ENCODE data around the gene UBR2. TPM values are rescaled to one million over a fixed set of nuclear protein-coding genes. Genes with fewer than 3 reads are reported as not detected.
A peak's percentile ranks its signal among the peaks of the same experiment; 100 is the strongest.

UBR2 gene
- total and polyA plus RNA-seq, 2 of the 13 experiments (the other 11 are each of a cell fraction or from before 2014, with no cell fraction given): 17.6 to 29.3 TPM

GRCh38 chr6:42565823-42566613 lies 2.2 kb downstream of the UBR2 start:
- ATAC-seq (no peak), FAIRE-seq (no peak), DNase-seq (ENCODE audit: low spot score) (no peak)
- Histone ChIP-seq H3K27me3 (ENCODE audit: control insufficient read depth in 1 of 2, insufficient read depth in 2 of 2, low read length in 2 of 2) (peaks cover 0 to 5% of the 10 kb centered on the region in 2 experiments; a peak in 1 of 5 replicates), H3K9ac (ENCODE audit: insufficient read depth, low read depth, low read length) (peak overlapping the region; percentile 93), H3K36me3 (replicated peaks in 1 of 2; ENCODE audit: control insufficient read depth in 1 of 2, insufficient read depth in 2 of 2, low read length in 2 of 2) (no peaks in the 10 kb centered on the region), H3K4me2 (ENCODE audit: low read depth, low read length) (peak overlapping the region; percentile 75), H3K79me2 (ENCODE audit: insufficient read depth, low read length) (peaks cover 62% of the 10 kb centered on the region), H3K4me3 (replicated peaks in 1 of 3; ENCODE audit: insufficient read depth in 1 of 3, low read depth in 2 of 3, low read length in 3 of 3) (peak overlapping the region; percentile 95 to 99 (median 96)), H3K9me3 (ENCODE audit: low read length) (no peaks in the 10 kb centered on the region), H3K27ac (ENCODE audit: extremely low read length, insufficient read depth, low read length) (peak overlapping the region; percentile 93), H2AFZ (ENCODE audit: low read length) (no peak overlapping the region), H3K4me1 (ENCODE audit: insufficient read depth, low read length) (peaks cover 45% of the 10 kb centered on the region), H4K20me1 (ENCODE audit: insufficient read depth, low read length) (peaks cover 21% of the 10 kb centered on the region; the same call in 1 of the 2 replicates)
- BruUV-seq (replicated peaks): no TSS peak
- intact Hi-C loops (cut with micrococcal nuclease; ENCODE audit: unreplicated experiment): loop anchor here (10.0 kb wide), 1 partner anchor 179 kb away; the partner anchor contains the start of gene TBCC
- POLR2A ChIA-PET: interaction anchor here (0.8 to 3.3 kb wide), 4 partner anchors 36 to 314 kb away, joined by 3 to 25 read pairs (median 12); partner anchors contain the start of genes RPL7L1 and TBCC
- in situ Hi-C loops (cut with HindIII; ENCODE audit: extremely low pct_ligation_motif_present, low pct_unique_long_range_greater_than_20kb): no loop called here
- CTCF ChIA-PET (ENCODE audit: low intra/inter-chr PET ratio, low total read pairs): no interaction called here
- 48% methylated on average over 15 of the region's 15 CpGs for WGBS (ENCODE audit: low lambda C conversion rate)
- TF ChIP-seq NR2F6 (IDR thresholded peaks at IDR 0.05) (no peak), NR2F6 (CRISPR knock-in tag; IDR thresholded peaks at IDR 0.05) (no peak), RCOR2 (CRISPR knock-in tag; IDR thresholded peaks at IDR 0.05) (0 out of 2 replicates have a peak, but pooled peaks have one; percentile 23), ZNF746 (CRISPR knock-in tag; IDR thresholded peaks at IDR 0.05) (no peak), POGZ (CRISPR knock-in tag; IDR thresholded peaks at IDR 0.05) (peak; percentile 52; the same call in 1 of the 2 replicates), ZHX2 (IDR thresholded peaks at IDR 0.05; ENCODE audit: low read depth) (no peak), ZHX2 (CRISPR knock-in tag; IDR thresholded peaks at IDR 0.05; ENCODE audit: borderline replicate concordance) (no peak), ZNF598 (CRISPR knock-in tag; IDR thresholded peaks at IDR 0.05; ENCODE audit: borderline replicate concordance) (no peak), ZNF138 (CRISPR knock-in tag; IDR thresholded peaks at IDR 0.05; ENCODE audit: low read depth) (no peak), ZNF816 (CRISPR knock-in tag; IDR thresholded peaks at IDR 0.05; ENCODE audit: borderline replicate concordance) (0 out of 2 replicates have a peak, but pooled peaks have one; percentile 46), FOXA1 (IDR thresholded peaks at IDR 0.05) (no peak), FOXA1 (CRISPR knock-in tag; IDR thresholded peaks at IDR 0.05) (peak; percentile 28; the same call in 1 of the 2 replicates), SAFB2 (CRISPR knock-in tag; IDR thresholded peaks at IDR 0.05; ENCODE audit: borderline replicate concordance, low read depth) (no peak), ZNF280D (CRISPR knock-in tag; IDR thresholded peaks at IDR 0.05) (0 out of 2 replicates have a peak, but pooled peaks have one; percentile 29)
